Measurements from ENCODE around the gene GDF15.

- no peak for TF ChIP-seq CTCF (IDR thresholded peaks at IDR 0.05; ENCODE audit: low read depth, low read length)
- TF ChIP-seq MAX (IDR thresholded peaks at IDR 0.05; ENCODE audit: low read depth, low read length) = no peak
Measured at GRCh38 chr19:18393836-18394235, 7.9 kb downstream of the GDF15 start.

Data from NB4 (cell line).